Activated naive CD4-positive, alpha-beta T cell treated with anti-CD3 and anti-CD28 coated beads, Interleukin-2, amount 50 U/mL, for 72 hours (primary cell): ENCODE data around the gene THBS4. TPM values are rescaled to one million over a fixed set of nuclear protein-coding genes. Genes with fewer than 3 reads are reported as not detected.

ENCODE experiments used
- ATAC-seq, 2 donors: fragments of 150-1000 bp; cut with Tn5 transposase; 2 replicates each; pipeline ENCODE4 v1.10.0; 2021; ENCODE audit warnings: mild to moderate bottlenecking in 2 of 2, moderate library complexity in 2 of 2
- DNase-seq, 2 donors: peaks; one replicate each; pipeline ENCODE4 v3.0.0; 2021 to 2022; ENCODE audit warnings: low spot score in 2 of 2
- H3K27ac Mint-ChIP-seq, 2 donors: one replicate each; pipeline ENCODE4 v1.8.0; 2022; ENCODE audit warnings: mild to moderate bottlenecking in 2 of 2, mixed read lengths in 2 of 2
- H3K36me3 Mint-ChIP-seq, 2 donors: one replicate each; pipeline ENCODE4 v1.8.0; 2022; ENCODE audit warnings: mixed read lengths in 2 of 2
- H3K9me3 Mint-ChIP-seq, 2 donors: one replicate each; pipeline ENCODE4 v1.8.0; 2022; ENCODE audit warnings: mixed read lengths in 2 of 2
- total RNA-seq, 2 donors: library from RNA; stranded (reverse); gene quantifications; one replicate each; pipeline ENCODE4 v1.2.3, GENCODE V29; 2022

THBS4 gene
- total RNA-seq, 2 donors from 2014 or later: 2.0 TPM

GRCh38 chr5:80036615-80037014, 1.5 kb downstream of the THBS4 start:
- DNase-seq: no peak
- no peak overlapping the region for H3K27ac Mint-ChIP-seq
- H3K9me3 Mint-ChIP-seq: no peaks in the 10 kb centered on the region
- no peak for ATAC-seq
- H3K36me3 Mint-ChIP-seq: peaks cover 6 to 7% of the 10 kb centered on the region in 2 donors

GRCh38 chr5:80037366-80037765, 2.2 kb downstream of the THBS4 start:
- no peak for DNase-seq

GRCh38 chr5:80039650-80040049, 4.5 kb downstream of the THBS4 start:
- Mint-ChIP-seq H3K9me3 (no peaks in the 10 kb centered on the region), H3K27ac (no peak overlapping the region), H3K36me3 (peaks cover 6 to 7% of the 10 kb centered on the region in 2 donors)
- DNase-seq (no peak), ATAC-seq (no peak)

More at GRCh38 chr5:80037366-80037765, 2.2 kb downstream of the THBS4 start:
- H3K9me3 Mint-ChIP-seq: no peaks in the 10 kb centered on the region
- ATAC-seq: peak; percentile 68 to 80
- peaks cover 6 to 7% of the 10 kb centered on the region in 2 donors for H3K36me3 Mint-ChIP-seq
- H3K27ac Mint-ChIP-seq: no peak overlapping the region

GRCh38 chr5:80041527-80041926, 6.4 kb downstream of the THBS4 start:
- DNase-seq: no peak
- no peaks in the 10 kb centered on the region for H3K36me3 Mint-ChIP-seq
- ATAC-seq: no peak

GRCh38 chr5:80042330-80042729, 7.2 kb downstream of the THBS4 start:
- no peaks in the 10 kb centered on the region for H3K36me3 Mint-ChIP-seq
- ATAC-seq (no peak), DNase-seq (no peak)
- H3K9me3 Mint-ChIP-seq: no peaks in the 10 kb centered on the region
- H3K27ac Mint-ChIP-seq: no peak overlapping the region

More at GRCh38 chr5:80041527-80041926, 6.4 kb downstream of the THBS4 start:
- Mint-ChIP-seq H3K27ac (no peak overlapping the region), H3K9me3 (no peaks in the 10 kb centered on the region)

GRCh38 chr5:80043187-80043586, 8.0 kb downstream of the THBS4 start:
- DNase-seq (no peak), ATAC-seq (no peak)
- H3K9me3 Mint-ChIP-seq: no peaks in the 10 kb centered on the region
- H3K27ac Mint-ChIP-seq: no peak overlapping the region
- no peaks in the 10 kb centered on the region for H3K36me3 Mint-ChIP-seq

GRCh38 chr5:80048084-80048780, 13.1 kb downstream of the THBS4 start:
- Mint-ChIP-seq H3K9me3 (no peaks in the 10 kb centered on the region), H3K36me3 (no peaks in the 10 kb centered on the region), H3K27ac (no peak overlapping the region)
- DNase-seq (no peak), ATAC-seq (no peak)

- H3K36me3 Mint-ChIP-seq: no peaks in the 10 kb centered on the region
- H3K9me3 Mint-ChIP-seq: no peaks in the 10 kb centered on the region
- no peak for DNase-seq
- ATAC-seq: no peak
- H3K27ac Mint-ChIP-seq: no peak overlapping the region
These were observed 17.3 kb downstream of the THBS4 start for GRCh38 chr5:80052464-80052863.

- ATAC-seq: peak in 1 of 2 donors; percentile 29
- no peak for DNase-seq
- H3K36me3 Mint-ChIP-seq: no peaks in the 10 kb centered on the region
- H3K9me3 Mint-ChIP-seq: no peaks in the 10 kb centered on the region
- no peak overlapping the region for H3K27ac Mint-ChIP-seq
These were observed 19.5 kb downstream of the THBS4 start for GRCh38 chr5:80054682-80055081.

- Mint-ChIP-seq H3K9me3 (no peaks in the 10 kb centered on the region), H3K27ac (peak overlapping the region in 1 of 2 donors; percentile 65), H3K36me3 (no peaks in the 10 kb centered on the region)
- ATAC-seq (no peak), DNase-seq (no peak)
These were observed 20.5 kb downstream of the THBS4 start for GRCh38 chr5:80055491-80056170.

- no peak overlapping the region for H3K27ac Mint-ChIP-seq
- no peaks in the 10 kb centered on the region for H3K9me3 Mint-ChIP-seq
- peak in 1 of 2 donors; percentile 96 for ATAC-seq
- no peaks in the 10 kb centered on the region for H3K36me3 Mint-ChIP-seq
- no peak for DNase-seq
These were observed 22.0 kb downstream of the THBS4 start for GRCh38 chr5:80057099-80057498.

GRCh38 chr5:80057921-80058320, 22.8 kb downstream of the THBS4 start:
- Mint-ChIP-seq H3K36me3 (no peaks in the 10 kb centered on the region), H3K27ac (no peak overlapping the region), H3K9me3 (no peaks in the 10 kb centered on the region)
- DNase-seq (no peak), ATAC-seq (no peak)

GRCh38 chr5:80059354-80059980, 24.3 kb downstream of the THBS4 start:
- Mint-ChIP-seq H3K27ac (no peak overlapping the region), H3K9me3 (no peaks in the 10 kb centered on the region), H3K36me3 (no peaks in the 10 kb centered on the region)
- DNase-seq (no peak), ATAC-seq (no peak)

GRCh38 chr5:80060966-80061365, 25.8 kb downstream of the THBS4 start:
- no peaks in the 10 kb centered on the region for H3K9me3 Mint-ChIP-seq
- DNase-seq (no peak), ATAC-seq (no peak)
- H3K27ac Mint-ChIP-seq: no peak overlapping the region
- no peaks in the 10 kb centered on the region for H3K36me3 Mint-ChIP-seq

- DNase-seq: no peak
- Mint-ChIP-seq H3K9me3 (no peaks in the 10 kb centered on the region), H3K36me3 (no peaks in the 10 kb centered on the region), H3K27ac (no peak overlapping the region)
- ATAC-seq: no peak
These were observed 26.4 kb downstream of the THBS4 start for GRCh38 chr5:80061547-80061946.

GRCh38 chr5:80064124-80064523, 29.0 kb downstream of the THBS4 start:
- no peak for DNase-seq
- H3K27ac Mint-ChIP-seq: no peak overlapping the region
- no peaks in the 10 kb centered on the region for H3K9me3 Mint-ChIP-seq
- no peak for ATAC-seq
- no peaks in the 10 kb centered on the region for H3K36me3 Mint-ChIP-seq

- ATAC-seq: no peak
- H3K27ac Mint-ChIP-seq: no peak overlapping the region
These were observed 31.9 kb downstream of the THBS4 start for GRCh38 chr5:80067016-80067415.

More at GRCh38 chr5:80067016-80067415, 31.9 kb downstream of the THBS4 start:
- DNase-seq: no peak
- no peaks in the 10 kb centered on the region for H3K36me3 Mint-ChIP-seq
- H3K9me3 Mint-ChIP-seq: no peaks in the 10 kb centered on the region
